Nephron (organoid): ENCODE measurements around the gene FAM8A1.
"Not testable (repeated sequence)": the region's sequence is repeated elsewhere in the genome, so short reads cannot be mapped to it uniquely, and the experiment has no call there.

Experiments
- H3K27ac Mint-ChIP-seq, 3 experiments: 2 replicates each; pipeline ENCODE4 v1.8.0; 2020; ENCODE audit warnings: mixed read lengths in 3 of 3, mild to moderate bottlenecking in 2 of 3, moderate library complexity in 1 of 3
- H3K27me3 Mint-ChIP-seq: 2 replicates; pipeline ENCODE4 v1.8.0; 2021; ENCODE audit warnings: low read depth, mild to moderate bottlenecking, moderate library complexity, mixed read lengths
- H3K36me3 Mint-ChIP-seq: 2 replicates; pipeline ENCODE4 v1.8.0; 2020; ENCODE audit warnings: low read depth, mixed read lengths
- H3K4me1 Mint-ChIP-seq: 2 replicates; pipeline ENCODE4 v1.8.0; 2020; ENCODE audit warnings: mixed read lengths
- H3K4me3 Mint-ChIP-seq, 3 experiments: 2 replicates each; pipeline ENCODE4 v1.8.0; 2020; ENCODE audit warnings: mild to moderate bottlenecking in 3 of 3, mixed read lengths in 3 of 3, moderate library complexity in 2 of 3
- H3K9me3 Mint-ChIP-seq: 2 replicates; pipeline ENCODE4 v1.8.0; 2020; ENCODE audit warnings: mixed read lengths
- CTCF ChIP-seq, 3 experiments: fragments of 200-600 bp; sonication (generic); IDR thresholded peaks; one replicate each; pipeline ENCODE4 v1.5.0; 2021; ENCODE audit warnings: antibody characterized with exemption in 3 of 3; ENCODE audit not compliant: unreplicated experiment in 3 of 3

Gene FAM8A1

GRCh38 chr6:17565399-17565798, 34.7 kb upstream of the FAM8A1 start:
- no peak for TF ChIP-seq CTCF (IDR thresholded peaks at IDR 0.05; ENCODE audit: unreplicated experiment in 3 of 3)
- Mint-ChIP-seq H3K27me3 (no peaks in the 10 kb centered on the region), H3K27ac (no peak overlapping the region), H3K36me3 (peaks cover 4% of the 10 kb centered on the region), H3K4me3 (no peak overlapping the region), H3K4me1 (no peaks in the 10 kb centered on the region), H3K9me3 (peaks cover 33% of the 10 kb centered on the region)

- H3K4me1 Mint-ChIP-seq: no peaks in the 10 kb centered on the region
- no peaks in the 10 kb centered on the region for H3K27me3 Mint-ChIP-seq
- H3K4me3 Mint-ChIP-seq: no peak overlapping the region
- H3K36me3 Mint-ChIP-seq: no peaks in the 10 kb centered on the region
- no peak overlapping the region for H3K27ac Mint-ChIP-seq
- peaks cover 17% of the 10 kb centered on the region for H3K9me3 Mint-ChIP-seq
- no peak for TF ChIP-seq CTCF (IDR thresholded peaks at IDR 0.05; ENCODE audit: unreplicated experiment in 3 of 3)
Measured at GRCh38 chr6:17574866-17575560, 25.1 kb upstream of the FAM8A1 start.

GRCh38 chr6:17577059-17577458, 23.0 kb upstream of the FAM8A1 start:
- Mint-ChIP-seq H3K27ac (no peak overlapping the region), H3K36me3 (no peaks in the 10 kb centered on the region), H3K9me3 (peaks cover 21% of the 10 kb centered on the region), H3K27me3 (no peaks in the 10 kb centered on the region), H3K4me3 (no peak overlapping the region), H3K4me1 (no peaks in the 10 kb centered on the region)
- TF ChIP-seq CTCF (IDR thresholded peaks at IDR 0.05; ENCODE audit: unreplicated experiment in 3 of 3): no peak

- no peaks in the 10 kb centered on the region for H3K27me3 Mint-ChIP-seq
- no peak overlapping the region for H3K27ac Mint-ChIP-seq
- peak overlapping the region; percentile 63 to 73 (median 69) for H3K4me3 Mint-ChIP-seq
- peaks cover 14% of the 10 kb centered on the region for H3K9me3 Mint-ChIP-seq
- TF ChIP-seq CTCF (IDR thresholded peaks at IDR 0.05; ENCODE audit: unreplicated experiment in 3 of 3): no peak
- H3K36me3 Mint-ChIP-seq: no peaks in the 10 kb centered on the region
- H3K4me1 Mint-ChIP-seq: peaks cover 14% of the 10 kb centered on the region
Measured at GRCh38 chr6:17580518-17581048, 19.5 kb upstream of the FAM8A1 start.

GRCh38 chr6:17581282-17581681, 18.8 kb upstream of the FAM8A1 start:
- not testable (repeated sequence) for H3K27me3 Mint-ChIP-seq, H3K27ac Mint-ChIP-seq, H3K36me3 Mint-ChIP-seq
- peaks cover 14% of the 10 kb centered on the region for H3K4me1 Mint-ChIP-seq
- peak overlapping the region; percentile 29 to 48 (median 32) for H3K4me3 Mint-ChIP-seq
- H3K9me3 Mint-ChIP-seq: peaks cover 14% of the 10 kb centered on the region

- Mint-ChIP-seq H3K36me3 (no peaks in the 10 kb centered on the region), H3K27me3 (no peaks in the 10 kb centered on the region), H3K9me3 (peaks cover 4% of the 10 kb centered on the region), H3K4me1 (peaks cover 14% of the 10 kb centered on the region), H3K4me3 (peak overlapping the region in 2 of 3 experiments; percentile 4 to 46), H3K27ac (peak overlapping the region; percentile 13 to 35 (median 29))
- no peak for TF ChIP-seq CTCF (IDR thresholded peaks at IDR 0.05; ENCODE audit: unreplicated experiment in 3 of 3)
Measured at GRCh38 chr6:17583811-17584210, 16.3 kb upstream of the FAM8A1 start.
